Body of pancreas (tissue), 4 donors: ENCODE results near the gene C9orf152. TPM values are rescaled to one million over a fixed set of nuclear protein-coding genes. Genes with fewer than 3 reads are reported as not detected.

ENCODE experiments used
- ATAC-seq: fragments of 150-250 bp; one replicate; pipeline ENCODE4 v1.9.1; 2016
- DNase-seq, 4 donors: peaks; one replicate each; pipeline ENCODE4 v3.0.0-alpha.2; 2019
- H3K27ac ChIP-seq, 4 donors: fragments of 200-600 bp; sonication (generic); 1 replicate in 3 of 4; 2 replicates in 1 of 4; pipeline versions ENCODE4 v1.5.1 to v1.6.1; 2016 to 2019; ENCODE audit warnings: mild to moderate bottlenecking in 1 of 4, mixed read lengths in 1 of 4, moderate library complexity in 1 of 4
- H3K27me3 ChIP-seq, 2 donors: fragments of 200-600 bp; sonication (generic); one replicate each; pipeline ENCODE4 v1.6.0; 2016; ENCODE audit warnings: mild to moderate bottlenecking in 1 of 2
- H3K36me3 ChIP-seq, 2 donors: fragments of 200-600 bp; sonication (generic); replicated peaks in 1 of 2; 2 replicates each; pipeline ENCODE4 v1.5.1; 2016; ENCODE audit warnings: low read depth in 2 of 2; ENCODE audit not compliant: insufficient read depth in 1 of 2
- H3K4me1 ChIP-seq: fragments of 200-600 bp; sonication (generic); one replicate; pipeline ENCODE4 v1.6.0; 2016
- H3K4me3 ChIP-seq, 2 donors: fragments of 200-600 bp; sonication (generic); 1 replicate in 1 of 2; 2 replicates in 1 of 2; pipeline ENCODE4 v1.5.1; 2016 to 2019
- H3K9me3 ChIP-seq, 3 donors: fragments of 200-600 bp; sonication (generic); 1 replicate in 2 of 3; 2 replicates in 1 of 3; pipeline ENCODE4 v1.5.1; 2016
- POLR2A ChIP-seq, 3 donors: fragments of 450-650 bp; IDR thresholded peaks; one replicate each; pipeline ENCODE4 v1.6.1; 2016; ENCODE audit warnings: antibody characterized with exemption in 3 of 3, mild to moderate bottlenecking in 2 of 3
- WGBS, 2 donors: methylation state at CpG; one replicate each; pipeline ENCODE4 v1.1.5; 2017; 5-methylcytosine and 5-hydroxymethylcytosine counted together
- intact Hi-C: fragments of 100-400 bp; cut with DNase I; formaldehyde crosslinking; loops from one replicate; pipeline ENCODE4 v1.15.1; 2023
- total RNA-seq, 2 donors: library from RNA; depleted of rRNA; stranded (reverse); fragments of >200 nt; gene quantifications; one replicate each; pipeline ENCODE4 v1.1.0, GENCODE V29; 2016
- TF ChIP-seq, protein P1 (sequence below), 7 experiments: fragments of 450-650 bp in 4 of 7; fragments of 200-600 bp in 3 of 7; sonication (generic) in 3 of 7; IDR thresholded peaks; one replicate each; pipeline ENCODE4 v1.5.1; 2016 to 2019; ENCODE audit warnings: antibody characterized with exemption in 7 of 7

Gene C9orf152
- total RNA-seq, 2 donors from 2014 or later: 0.33 to 3.4 TPM

DNA sequence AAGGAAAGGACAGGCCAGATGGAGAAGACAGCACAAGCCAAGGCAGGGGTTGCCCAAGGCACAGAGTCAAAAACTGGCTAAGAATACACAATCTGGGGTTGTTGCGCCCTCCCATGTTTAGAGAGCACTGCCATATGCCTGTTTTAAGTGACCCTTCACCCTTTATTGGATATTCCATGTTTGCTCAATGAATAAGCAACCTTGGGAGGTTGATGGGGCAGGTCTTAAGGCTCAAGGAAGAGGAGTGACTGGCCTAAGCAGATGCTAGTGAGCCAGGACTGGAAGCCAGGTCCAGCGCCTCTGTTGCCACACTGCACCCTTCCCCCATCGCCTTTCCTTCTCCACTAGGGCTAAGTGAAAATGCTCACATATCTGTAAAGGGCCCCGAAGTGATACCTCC is 41.6 kb upstream of the C9orf152 start:
- no peaks in the 10 kb centered on the region for H3K9me3 ChIP-seq
- no peak for ATAC-seq
- TF ChIP-seq, protein P1, sequence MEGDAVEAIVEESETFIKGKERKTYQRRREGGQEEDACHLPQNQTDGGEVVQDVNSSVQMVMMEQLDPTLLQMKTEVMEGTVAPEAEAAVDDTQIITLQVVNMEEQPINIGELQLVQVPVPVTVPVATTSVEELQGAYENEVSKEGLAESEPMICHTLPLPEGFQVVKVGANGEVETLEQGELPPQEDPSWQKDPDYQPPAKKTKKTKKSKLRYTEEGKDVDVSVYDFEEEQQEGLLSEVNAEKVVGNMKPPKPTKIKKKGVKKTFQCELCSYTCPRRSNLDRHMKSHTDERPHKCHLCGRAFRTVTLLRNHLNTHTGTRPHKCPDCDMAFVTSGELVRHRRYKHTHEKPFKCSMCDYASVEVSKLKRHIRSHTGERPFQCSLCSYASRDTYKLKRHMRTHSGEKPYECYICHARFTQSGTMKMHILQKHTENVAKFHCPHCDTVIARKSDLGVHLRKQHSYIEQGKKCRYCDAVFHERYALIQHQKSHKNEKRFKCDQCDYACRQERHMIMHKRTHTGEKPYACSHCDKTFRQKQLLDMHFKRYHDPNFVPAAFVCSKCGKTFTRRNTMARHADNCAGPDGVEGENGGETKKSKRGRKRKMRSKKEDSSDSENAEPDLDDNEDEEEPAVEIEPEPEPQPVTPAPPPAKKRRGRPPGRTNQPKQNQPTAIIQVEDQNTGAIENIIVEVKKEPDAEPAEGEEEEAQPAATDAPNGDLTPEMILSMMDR (IDR thresholded peaks at IDR 0.05): no peak
- TF ChIP-seq POLR2A (IDR thresholded peaks at IDR 0.05): no peak
- no peak overlapping the region for H3K27ac ChIP-seq
- no peaks in the 10 kb centered on the region for H3K27me3 ChIP-seq
- WGBS, 2 donors: 93 to 98% methylated on average over 4 of the region's 4 CpGs
- H3K4me1 ChIP-seq: peaks cover 28% of the 10 kb centered on the region
- no peak overlapping the region for H3K4me3 ChIP-seq
- intact Hi-C loops: no loop called here
- no peak for DNase-seq
- peaks cover 0 to 2% of the 10 kb centered on the region in 2 donors for H3K36me3 ChIP-seq

DNA sequence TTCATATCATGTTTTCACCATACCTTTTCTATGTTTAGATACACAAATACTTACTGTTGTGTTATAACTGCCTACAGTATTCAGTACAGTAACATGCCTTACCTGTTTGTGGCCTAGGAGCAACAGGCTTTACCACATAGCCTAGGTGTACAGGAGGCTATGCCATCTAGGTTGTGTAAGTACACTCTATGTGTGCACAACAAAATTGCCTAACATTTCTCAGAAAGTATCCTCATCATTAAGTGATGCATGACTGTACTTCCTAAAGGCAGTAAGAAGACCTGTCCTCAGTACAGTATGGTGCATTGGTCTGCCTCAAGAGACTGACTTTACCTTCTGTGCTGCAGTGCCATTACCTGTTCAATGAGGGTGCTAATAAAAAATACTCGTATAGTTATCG is 40.4 kb upstream of the C9orf152 start:
- no peak for ATAC-seq
- no peaks in the 10 kb centered on the region for H3K27me3 ChIP-seq
- intact Hi-C loops: no loop called here
- H3K27ac ChIP-seq: no peak overlapping the region
- TF ChIP-seq, protein P1 (IDR thresholded peaks at IDR 0.05): no peak
- TF ChIP-seq POLR2A (IDR thresholded peaks at IDR 0.05): no peak
- no peak overlapping the region for H3K4me3 ChIP-seq
- no peak for DNase-seq
- no peaks in the 10 kb centered on the region for H3K9me3 ChIP-seq
- WGBS, 2 donors: 83 to 93% methylated on average over 2 of the region's 2 CpGs
- peaks cover 15% of the 10 kb centered on the region for H3K4me1 ChIP-seq
- H3K36me3 ChIP-seq: peaks cover 0 to 2% of the 10 kb centered on the region in 2 donors

DNA sequence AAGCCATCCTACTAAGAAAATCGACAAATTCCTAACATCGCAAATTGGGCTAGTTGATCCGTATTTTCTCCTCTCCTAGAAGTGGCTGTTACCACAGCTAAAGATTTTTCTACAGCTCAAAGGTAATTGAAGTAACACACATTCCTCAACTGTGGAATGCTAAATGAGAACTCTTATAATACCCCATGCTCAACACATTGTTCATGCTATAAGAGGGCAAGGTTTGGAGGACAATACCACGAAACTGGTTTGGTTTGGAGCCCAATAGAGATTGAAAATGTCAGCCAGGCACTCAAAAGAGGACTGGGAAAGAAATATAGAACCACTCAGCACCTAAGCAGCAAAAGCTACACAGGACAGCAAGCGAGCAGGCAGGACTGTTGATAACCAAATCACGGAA is 38.3 kb upstream of the C9orf152 start:
- no peak for ATAC-seq
- WGBS, 2 donors: 95 to 97% methylated on average over 6 of the region's 6 CpGs
- intact Hi-C loops: no loop called here
- no peak for TF ChIP-seq POLR2A (IDR thresholded peaks at IDR 0.05)
- TF ChIP-seq, protein P1 (IDR thresholded peaks at IDR 0.05): no peak
- Histone ChIP-seq H3K9me3 (no peaks in the 10 kb centered on the region), H3K4me1 (no peaks in the 10 kb centered on the region), H3K27me3 (no peaks in the 10 kb centered on the region), H3K4me3 (no peak overlapping the region), H3K36me3 (peaks cover 5 to 6% of the 10 kb centered on the region in 2 donors), H3K27ac (no peak overlapping the region)
- DNase-seq: no peak

DNA sequence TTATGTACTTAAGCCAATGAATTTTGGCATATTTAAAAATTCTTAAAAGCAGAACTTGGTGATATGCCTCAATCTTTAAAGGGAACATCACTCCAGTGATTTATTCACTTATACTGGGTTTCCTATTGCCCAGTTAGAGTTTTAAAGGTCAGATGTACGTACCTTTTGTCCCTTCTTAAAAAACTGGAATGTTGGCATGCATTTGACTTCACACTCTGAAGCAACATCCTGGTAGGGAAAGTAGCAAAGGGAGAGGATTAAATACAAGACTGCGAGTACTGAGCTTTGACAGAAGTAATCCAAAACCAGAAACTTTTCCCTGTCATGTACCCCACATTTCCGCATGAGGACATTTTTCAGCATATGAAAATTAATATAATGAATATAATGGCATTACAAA is 36.7 kb upstream of the C9orf152 start:
- intact Hi-C loops: no loop called here
- ATAC-seq (no peak), DNase-seq (no peak)
- Histone ChIP-seq H3K4me1 (no peaks in the 10 kb centered on the region), H3K36me3 (peaks cover 5 to 6% of the 10 kb centered on the region in 2 donors), H3K27ac (no peak overlapping the region), H3K4me3 (no peak overlapping the region), H3K27me3 (no peaks in the 10 kb centered on the region), H3K9me3 (no peaks in the 10 kb centered on the region)
- TF ChIP-seq POLR2A (IDR thresholded peaks at IDR 0.05): no peak
- TF ChIP-seq, protein P1 (IDR thresholded peaks at IDR 0.05): no peak
- WGBS, 2 donors: 76 to 93% methylated on average over 3 of the region's 3 CpGs

DNA sequence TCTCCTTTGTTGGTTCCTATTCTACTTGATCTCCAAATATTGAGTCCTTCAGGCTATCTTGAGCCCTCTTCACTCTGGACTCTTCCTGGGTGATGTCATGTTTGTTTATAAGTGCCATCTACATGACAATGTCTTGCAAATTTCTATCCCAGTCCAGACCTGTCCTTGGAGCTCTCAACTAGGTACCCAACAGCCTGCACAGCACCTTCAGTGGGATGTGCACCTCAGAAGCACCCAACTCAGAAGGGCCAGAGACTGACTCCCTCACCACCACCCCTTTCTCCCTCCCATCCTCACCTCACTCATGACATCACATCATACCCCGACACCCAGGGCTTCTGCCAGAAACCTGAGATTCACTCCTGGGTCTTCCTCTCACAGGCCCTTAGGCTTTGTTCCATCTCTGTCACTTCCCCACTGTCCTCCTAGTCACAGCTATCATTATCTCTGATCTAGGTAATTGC is 33.9 kb upstream of the C9orf152 start:
- H3K36me3 ChIP-seq: peaks cover 5 to 6% of the 10 kb centered on the region in 2 donors
- ATAC-seq (no peak), DNase-seq (no peak)
- H3K9me3 ChIP-seq: no peaks in the 10 kb centered on the region
- intact Hi-C loops: no loop called here
- no peak overlapping the region for H3K4me3 ChIP-seq
- WGBS, 2 donors: 63 to 100% methylated on average over 1 of the region's 1 CpG
- no peak overlapping the region for H3K27ac ChIP-seq
- H3K27me3 ChIP-seq: no peaks in the 10 kb centered on the region
- no peak for TF ChIP-seq POLR2A (IDR thresholded peaks at IDR 0.05)
- TF ChIP-seq, protein P1 (IDR thresholded peaks at IDR 0.05): no peak
- H3K4me1 ChIP-seq: no peaks in the 10 kb centered on the region
